GM23338 (cell line): ENCODE results near the gene IKZF1.
A peak's percentile ranks its signal among the peaks of the same experiment; 100 is the strongest.

Experiments
- CREB1 ChIP-seq: fragments of 250-450 bp; sonication (Bioruptor Pico); IDR thresholded peaks from 2 replicates; pipeline ENCODE4 v1.5.0; 2020; ENCODE audit warnings: low read depth, mild to moderate bottlenecking, moderate library complexity
- CTCF ChIP-seq, 2 experiments: fragments of 200-600 bp in 1 of 2; sonication (generic) in 1 of 2; conservative IDR thresholded peaks; 2 replicates each; pipeline versions ENCODE4 v1.5.1 to v1.6.1; 2016 to 2017; ENCODE audit warnings: antibody characterized with exemption in 2 of 2, low read depth in 2 of 2, mild to moderate bottlenecking in 2 of 2, moderate library complexity in 1 of 2
- EZH2 ChIP-seq: fragments of 200-600 bp; sonication (generic); IDR thresholded peaks from one replicate; pipeline ENCODE4 v1.8.0; 2017; ENCODE audit warnings: antibody characterized with exemption, mild to moderate bottlenecking, low read depth; ENCODE audit not compliant: unreplicated experiment
- EZH2phosphoT487 ChIP-seq: fragments of 200-600 bp; sonication (generic); IDR thresholded peaks from one replicate; pipeline ENCODE4 v1.8.1; 2018; ENCODE audit warnings: antibody characterized with exemption; ENCODE audit not compliant: unreplicated experiment
- JUNB ChIP-seq: IDR thresholded peaks from one replicate; pipeline ENCODE4 v1.6.1; 2016; ENCODE audit warnings: antibody characterized with exemption; ENCODE audit not compliant: unreplicated experiment
- POLR2AphosphoS5 ChIP-seq: IDR thresholded peaks from 2 replicates; pipeline ENCODE4 v1.6.1; 2016; ENCODE audit warnings: antibody characterized with exemption, low read depth
- REST ChIP-seq: IDR thresholded peaks from one replicate; pipeline ENCODE4 v1.6.1; 2018; ENCODE audit warnings: antibody characterized with exemption; ENCODE audit not compliant: unreplicated experiment
- STAT1 ChIP-seq: IDR thresholded peaks from one replicate; pipeline ENCODE4 v1.6.1; 2016; ENCODE audit warnings: antibody characterized with exemption; ENCODE audit not compliant: unreplicated experiment
- ZNF331 ChIP-seq: fragments of 250-450 bp; sonication (Bioruptor Pico); IDR thresholded peaks from 2 replicates; pipeline ENCODE4 v1.5.0; 2020; ENCODE audit warnings: low read depth, mild to moderate bottlenecking, moderate library complexity
- ZNF462 ChIP-seq: fragments of 250-450 bp; sonication (Bioruptor Pico); IDR thresholded peaks from 2 replicates; pipeline ENCODE4 v1.5.0; 2020; ENCODE audit warnings: mild to moderate bottlenecking, moderate library complexity

- TF ChIP-seq CTCF (conservative IDR thresholded peaks at IDR 0.05; ENCODE audit: low read depth in 2 of 2) (0 out of 4 replicates have a peak, but pooled peaks of 1 of the 2 experiments have one; percentile 1), REST (no peak), ZNF331 (CRISPR knock-in tag) (no peak), JUNB (no peak), ZNF462 (CRISPR knock-in tag) (no peak), POLR2AphosphoS5 (no peak), CREB1 (CRISPR knock-in tag) (no peak), STAT1 (no peak), EZH2phosphoT487 (no peak), EZH2 (no peak)
These were observed 82.8 kb downstream of the IKZF1 start for GRCh38 chr7:50387351-50387750.
